RPMI8226 (cell line): ENCODE measurements around the gene TMEM209.
"Not testable (repeated sequence)": the region's sequence is repeated elsewhere in the genome, so short reads cannot be mapped to it uniquely, and the experiment has no call there.

Source experiments
- DNase-seq: peaks from one replicate; pipeline ENCODE4 v3.0.0-alpha.2; 2015

TMEM209 gene

DNA sequence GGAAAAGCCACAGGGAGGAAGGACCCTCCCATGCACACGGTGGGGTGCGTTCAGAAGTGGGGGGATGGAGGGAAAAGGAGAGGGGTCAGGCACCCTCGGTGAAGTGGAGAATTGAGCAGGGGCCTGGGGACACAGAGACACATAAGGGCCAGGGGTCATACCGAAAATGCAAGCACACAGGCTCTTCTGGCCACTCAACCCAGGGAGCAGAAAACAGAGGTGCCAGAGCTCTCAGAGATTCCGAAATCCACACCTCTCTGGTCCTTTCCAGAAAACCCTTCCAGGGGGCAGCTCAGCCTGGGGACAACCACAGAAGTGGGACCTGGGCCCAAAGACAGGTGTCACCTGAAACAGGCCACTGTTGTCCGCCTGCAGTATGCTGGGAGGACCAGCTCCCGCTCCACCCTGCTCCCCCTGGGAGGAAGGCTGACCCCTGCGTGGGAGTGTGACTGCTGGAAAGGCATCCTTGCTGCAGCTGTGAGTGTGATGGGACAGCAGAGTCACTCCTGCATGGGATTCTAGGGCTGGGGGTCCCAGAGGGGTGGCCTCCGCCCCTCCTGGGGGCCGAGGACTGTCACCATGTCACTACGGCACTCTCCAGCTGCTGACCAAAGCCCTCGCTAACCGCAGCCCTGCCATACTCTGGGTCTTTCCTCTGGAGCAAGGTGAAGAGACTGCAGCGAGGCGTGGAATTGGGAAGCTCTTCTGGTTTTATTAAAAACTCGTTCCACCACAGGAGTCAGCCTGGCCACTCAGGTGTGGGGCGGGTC, 63.1 kb downstream of the TMEM209 start:
- no peak for DNase-seq

DNA sequence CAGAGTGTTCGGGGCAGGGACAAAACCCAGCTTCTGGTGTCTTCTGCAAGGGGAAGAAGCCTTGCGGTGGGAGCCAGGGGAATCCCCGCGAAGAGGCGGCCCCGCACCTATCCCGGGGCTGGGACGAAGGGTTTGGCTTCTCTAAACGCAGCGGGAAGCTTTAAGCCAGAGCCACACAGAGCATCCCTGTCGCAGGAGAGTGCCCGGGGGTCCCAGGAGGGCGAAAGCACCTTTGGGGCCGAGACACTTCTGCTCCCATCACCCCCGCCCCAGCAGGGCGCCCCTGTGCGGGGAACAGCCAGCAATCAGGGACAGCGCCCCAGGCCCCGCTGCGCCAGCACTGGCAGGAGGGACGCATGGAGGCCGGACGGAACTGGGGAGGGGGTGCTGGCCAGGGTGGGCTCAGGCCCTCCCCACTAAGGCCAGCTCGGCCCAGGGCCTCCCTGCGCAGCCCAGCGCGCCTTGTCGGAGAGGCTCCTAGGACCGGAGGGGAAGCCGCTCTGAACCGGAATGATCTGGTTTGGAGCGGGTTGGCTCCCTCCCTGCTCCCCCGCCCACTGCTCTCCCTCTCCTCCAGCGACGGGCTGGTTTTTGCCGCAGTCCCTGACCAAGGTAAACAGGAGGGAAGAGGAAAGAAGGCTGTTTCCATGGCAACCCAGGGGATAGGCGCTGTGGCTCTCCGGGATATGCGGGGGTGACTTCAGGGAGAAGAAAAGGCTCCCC, 63.9 kb downstream of the TMEM209 start:
- no peak for DNase-seq

DNA sequence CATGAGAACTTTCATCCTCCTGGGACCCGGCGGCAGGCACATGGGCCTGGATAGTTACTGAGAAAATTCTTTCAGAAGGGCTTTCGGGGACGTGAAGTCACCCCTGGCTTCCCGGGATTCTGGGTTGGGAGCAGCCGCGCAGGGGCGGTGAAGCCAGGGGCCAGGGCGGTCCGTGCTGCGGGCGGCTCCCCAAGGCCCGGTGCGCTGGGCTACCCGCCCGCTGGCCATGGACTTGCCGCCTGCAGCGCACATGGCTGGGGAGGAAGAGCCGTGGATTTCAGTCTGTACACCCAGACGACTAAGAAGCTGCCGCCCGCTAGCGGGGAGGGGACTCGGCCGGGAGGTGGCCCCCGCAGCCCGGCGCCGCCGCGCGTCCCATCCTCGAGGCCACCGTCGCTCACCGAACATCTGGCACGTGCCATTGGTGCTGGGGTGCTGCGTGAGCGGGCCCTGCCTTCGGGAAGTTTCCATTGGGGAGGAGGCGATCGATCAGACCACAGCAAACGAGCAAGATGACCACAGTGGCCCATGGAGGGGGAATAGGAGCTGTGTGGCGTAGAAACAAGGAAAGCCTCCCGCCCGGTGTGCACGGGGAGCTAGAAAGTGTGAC, 64.5 kb downstream of the TMEM209 start:
- no peak for DNase-seq

DNA sequence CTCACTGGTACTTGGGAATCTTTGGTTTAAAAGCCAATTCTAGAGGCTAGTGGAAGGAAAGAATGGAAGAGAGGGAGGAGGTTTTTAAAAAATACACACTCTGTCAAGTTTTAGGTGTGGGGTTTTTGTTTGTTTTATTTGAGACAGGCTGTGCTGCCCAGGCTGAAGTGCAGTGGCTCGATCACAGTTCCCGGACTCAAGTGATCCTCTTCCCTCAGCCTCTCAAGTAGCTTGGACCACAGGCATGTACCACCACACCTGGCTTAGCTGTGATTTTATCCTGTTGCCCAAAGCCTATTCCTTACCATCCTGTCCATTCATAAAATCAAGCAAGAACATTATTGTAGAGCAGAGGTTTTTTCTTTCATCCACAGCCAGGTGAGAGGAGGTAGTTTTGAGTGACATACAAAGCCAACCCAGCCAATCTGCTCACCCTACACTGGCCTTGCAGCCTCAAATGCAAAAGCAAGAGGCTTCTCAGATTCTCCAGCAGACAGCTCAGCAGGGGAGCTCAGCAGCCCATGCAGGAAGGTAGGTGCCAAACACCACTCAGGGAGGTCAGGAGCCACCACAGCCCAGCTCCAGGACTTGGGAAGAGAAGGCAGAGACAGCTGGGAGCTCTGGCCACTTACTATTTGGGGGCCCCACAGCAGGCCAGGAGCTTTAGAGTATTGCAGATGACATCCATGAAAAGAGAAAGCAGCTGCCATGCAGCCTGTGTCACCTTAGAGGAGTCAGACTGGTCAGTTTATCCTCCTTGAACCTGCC, 65.8 kb downstream of the TMEM209 start:
- no peak for DNase-seq

DNA sequence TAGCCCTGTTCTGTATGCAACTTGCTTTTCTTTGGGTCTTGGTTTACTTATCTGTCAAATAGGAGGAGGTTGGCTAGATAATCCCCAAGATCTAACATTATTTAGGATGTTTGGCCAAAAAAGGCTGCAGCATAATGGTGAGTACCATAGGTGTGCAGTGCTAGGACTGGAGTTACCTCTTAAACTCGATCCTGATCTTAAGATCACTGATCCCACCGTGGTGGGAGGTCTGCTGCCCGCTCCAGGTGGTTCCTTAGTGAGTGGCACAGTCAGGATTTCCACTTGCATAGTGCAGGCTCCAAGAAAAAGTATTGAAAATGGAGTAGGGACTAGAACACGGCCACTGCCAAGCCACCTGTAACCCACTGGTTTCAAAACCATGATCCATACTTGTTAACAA, 68.0 kb downstream of the TMEM209 start:
- DNase-seq, result no peak

DNA sequence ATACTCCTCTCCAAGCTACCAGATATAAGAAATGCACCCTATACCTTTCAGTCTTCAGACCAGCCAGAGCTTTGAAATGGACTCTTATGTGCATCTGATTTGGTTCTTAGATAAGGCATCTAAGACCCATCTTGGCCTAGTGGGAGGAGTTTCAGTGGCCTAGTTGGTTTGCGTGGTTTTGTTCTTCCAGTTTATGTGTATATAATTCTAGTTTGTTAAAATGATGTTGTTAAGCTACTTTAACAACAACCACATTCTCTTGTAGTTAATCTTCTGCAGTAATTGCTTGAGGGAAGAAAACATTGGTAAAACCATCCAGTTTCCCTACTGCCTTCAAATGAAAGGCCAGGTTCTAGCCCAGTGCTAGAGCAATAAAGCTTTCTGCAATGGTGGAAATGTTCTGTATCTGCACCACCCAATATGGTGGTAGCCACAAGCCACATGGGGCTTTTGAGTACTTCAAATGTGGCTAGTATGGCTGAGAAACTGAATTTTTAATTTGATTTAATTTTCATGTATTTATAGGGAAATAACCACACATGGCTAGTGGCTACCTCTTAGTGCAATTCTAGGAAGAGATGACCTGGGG, 68.5 kb downstream of the TMEM209 start:
- DNase-seq, result no peak

DNA sequence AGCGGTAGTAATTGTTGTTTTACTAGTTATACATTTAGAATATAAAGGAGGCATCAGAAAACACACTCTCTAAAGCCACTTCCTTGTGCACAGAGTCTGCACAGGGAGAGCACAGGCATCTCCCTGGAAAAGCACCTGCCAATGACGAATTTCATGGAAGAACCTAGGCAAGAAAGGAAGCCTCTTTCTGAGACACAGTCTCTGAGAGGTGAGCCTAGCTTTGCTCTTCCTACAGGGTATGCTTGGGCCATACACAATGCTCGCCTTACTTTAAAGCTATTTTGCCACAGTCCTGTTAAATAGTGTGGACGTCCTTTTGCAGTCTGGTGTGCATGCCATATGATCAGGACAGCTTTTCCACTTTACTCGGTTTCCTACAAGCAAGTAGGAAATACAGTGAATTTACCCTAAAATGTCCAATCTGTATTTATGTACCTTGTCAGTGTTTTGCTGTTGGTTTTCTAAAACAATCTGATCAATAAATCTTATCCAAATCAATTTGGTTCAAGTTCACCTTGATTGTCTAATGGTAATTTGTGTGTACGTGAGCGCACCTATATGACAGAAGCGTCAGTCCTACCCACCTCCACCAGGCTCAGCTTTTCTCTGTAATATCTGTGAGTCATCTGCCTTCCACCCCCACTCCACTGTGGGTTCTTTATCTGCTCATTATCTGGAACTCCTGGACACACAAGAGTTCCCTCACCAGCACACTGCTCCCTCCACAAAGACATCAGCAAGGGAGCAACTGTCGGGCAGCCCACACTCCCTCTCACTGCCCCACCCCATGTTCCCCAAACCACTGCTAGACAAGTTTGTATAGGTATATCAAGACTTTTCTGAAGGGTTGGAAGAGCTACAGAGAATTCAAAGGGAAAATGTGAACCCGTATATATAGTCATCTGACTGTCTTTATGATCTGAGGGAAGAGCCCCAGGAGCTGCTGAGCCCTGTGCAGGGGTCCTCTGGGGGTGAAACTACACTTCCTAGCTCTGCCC, 69.7 kb downstream of the TMEM209 start:
- DNase-seq, result no peak

DNA sequence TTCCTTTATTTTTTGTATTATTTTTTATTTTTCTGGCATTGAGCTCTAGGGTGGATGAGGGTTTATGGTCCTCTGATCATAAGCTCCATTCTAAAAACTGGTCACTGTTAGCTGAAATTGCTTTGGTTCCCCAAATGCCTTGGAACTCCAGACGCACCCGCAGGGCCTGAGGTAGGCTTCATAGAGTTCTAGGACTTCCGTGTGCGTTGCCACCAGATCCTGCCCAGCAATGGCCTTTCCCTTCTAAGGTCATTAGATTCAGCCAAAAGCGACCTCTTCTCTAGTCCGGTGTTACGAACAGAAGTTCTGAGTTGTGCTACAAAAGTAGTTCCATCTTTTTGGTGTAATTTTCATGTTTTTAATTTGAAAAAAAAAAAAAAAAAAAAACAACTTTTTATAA, 70.5 kb downstream of the TMEM209 start:
- DNase-seq, result no peak

DNA sequence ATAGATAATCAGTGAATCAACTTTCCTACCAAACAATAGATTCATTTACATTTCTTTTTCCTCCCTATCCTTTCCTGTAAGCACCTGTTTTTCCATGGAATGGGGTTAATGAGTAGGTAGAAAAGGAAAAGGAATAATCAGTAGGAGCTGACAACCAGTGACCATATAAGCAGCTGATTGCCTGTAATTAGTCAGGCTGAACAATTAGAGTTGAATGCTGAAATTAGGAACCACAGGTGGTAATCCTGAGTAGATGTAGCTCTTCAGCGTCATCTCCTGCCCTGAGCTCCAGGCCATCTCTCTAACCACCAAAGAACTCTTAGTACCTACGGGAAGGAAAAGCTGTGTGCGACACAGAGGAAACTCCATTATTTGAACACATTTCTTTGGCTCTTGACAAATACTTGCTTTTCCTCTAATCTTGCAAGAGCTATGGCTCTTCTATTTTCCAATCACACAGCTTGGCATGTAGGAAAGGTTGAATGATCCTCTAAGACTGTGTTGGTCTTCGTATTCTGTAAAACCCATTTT, 71.0 kb downstream of the TMEM209 start:
- no peak for DNase-seq

DNA sequence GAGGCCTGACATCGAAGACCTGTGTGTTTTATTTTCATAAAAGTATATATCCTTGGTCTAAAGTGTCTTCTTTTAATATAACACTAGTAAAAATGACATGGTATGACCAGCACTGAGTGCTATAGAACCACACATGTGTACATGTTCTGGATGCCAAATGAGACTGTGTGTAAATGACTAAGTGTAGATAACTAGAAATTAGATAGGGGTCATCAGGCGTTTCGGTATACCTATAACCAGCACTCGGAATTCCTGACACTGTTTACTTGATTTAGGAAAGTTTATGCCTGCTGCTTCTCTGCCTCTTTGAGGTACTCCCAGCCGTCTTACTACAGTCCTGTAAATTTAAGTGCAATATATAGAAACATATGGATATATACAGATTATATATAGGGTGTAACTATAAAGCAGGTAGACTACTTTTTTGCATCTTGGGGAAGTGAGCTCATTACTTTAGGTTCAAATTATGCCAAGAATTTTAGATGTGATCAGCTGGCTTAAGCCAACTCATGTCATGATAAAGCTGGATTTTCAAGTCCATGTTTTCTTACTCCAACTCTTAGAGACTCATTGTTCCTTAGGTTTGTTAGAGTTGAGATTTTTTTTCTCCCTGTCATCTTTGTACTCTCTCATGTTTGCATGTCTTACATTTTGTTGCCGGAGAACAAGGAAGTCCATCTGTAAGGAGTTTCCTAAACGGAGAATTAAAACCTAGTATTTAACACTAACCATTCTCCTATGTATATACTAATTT, 72.0 kb downstream of the TMEM209 start:
- no peak for DNase-seq

DNA sequence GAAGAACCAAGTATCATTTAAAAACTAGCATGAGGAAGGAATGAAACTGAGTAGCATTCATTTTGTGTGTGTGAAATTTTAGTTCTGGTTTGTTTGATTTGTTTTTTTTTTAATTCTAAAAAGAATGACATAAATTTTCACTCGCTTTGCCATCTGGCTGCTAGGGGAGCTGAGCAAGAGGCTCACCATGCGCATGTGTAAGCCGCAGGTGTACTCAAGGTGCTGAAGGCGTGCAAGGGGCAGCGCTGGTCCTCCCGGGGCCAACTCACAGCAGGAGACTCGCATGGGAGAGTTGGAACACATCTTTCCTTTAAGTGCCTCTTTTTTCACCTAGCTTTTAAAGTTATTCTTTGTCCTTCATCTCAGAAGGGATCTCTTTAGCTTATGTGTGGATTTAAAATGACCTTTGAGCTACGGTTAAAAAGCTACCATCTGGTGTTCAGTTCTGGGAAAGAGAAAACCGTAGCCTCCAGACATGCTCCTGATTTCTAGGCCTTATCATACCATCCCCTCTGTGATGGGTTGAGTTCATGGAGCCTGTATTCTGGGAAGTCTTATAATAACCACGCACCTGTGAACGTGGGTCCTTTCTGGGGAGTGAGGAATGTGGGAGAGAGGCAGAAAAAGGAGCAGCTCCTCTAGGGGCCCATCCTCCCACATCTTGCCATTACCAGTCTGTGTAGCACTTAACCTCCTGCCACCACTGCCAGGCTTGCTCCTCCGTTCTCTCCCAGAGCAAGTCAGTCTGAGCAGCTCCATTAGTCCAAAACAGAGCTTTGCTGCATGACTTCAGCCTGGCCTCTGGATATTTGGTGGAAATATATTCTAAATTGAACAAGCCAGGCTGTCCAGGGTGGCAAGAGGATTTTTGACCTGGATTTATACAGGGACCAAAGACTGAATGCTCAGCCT, 73.0 kb downstream of the TMEM209 start:
- no peak for DNase-seq

DNA sequence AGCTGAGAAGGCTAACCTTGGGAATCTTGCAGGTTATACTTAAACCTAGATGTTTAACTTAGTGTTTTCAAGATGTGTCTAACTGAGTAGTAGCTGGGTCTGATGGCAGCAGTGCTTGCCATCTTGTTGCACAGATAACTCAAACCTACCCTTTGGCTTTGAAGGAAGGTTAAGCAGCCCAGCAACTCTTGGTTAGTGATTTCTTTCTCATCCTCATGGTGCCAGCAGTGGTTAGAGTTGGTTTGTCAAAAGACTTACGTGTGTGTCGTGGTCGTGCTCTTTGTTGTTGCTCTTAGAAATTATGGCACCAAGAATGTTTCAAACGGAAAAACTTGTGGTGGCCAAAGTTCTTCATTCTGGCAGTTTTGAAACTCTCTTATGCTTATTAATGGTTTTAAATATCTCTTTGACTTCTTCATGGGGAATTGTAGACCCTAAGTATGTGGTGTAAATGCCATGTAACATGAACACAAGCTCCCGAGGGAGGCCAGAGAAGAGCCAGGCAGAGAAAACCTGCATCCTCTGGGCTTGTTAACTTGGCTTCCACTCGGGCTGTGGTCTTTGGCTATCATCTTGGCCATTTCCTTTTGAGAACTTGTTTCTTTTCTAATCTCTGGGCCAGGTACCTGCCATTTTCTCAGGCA, 73.9 kb downstream of the TMEM209 start:
- DNase-seq, result no peak

DNA sequence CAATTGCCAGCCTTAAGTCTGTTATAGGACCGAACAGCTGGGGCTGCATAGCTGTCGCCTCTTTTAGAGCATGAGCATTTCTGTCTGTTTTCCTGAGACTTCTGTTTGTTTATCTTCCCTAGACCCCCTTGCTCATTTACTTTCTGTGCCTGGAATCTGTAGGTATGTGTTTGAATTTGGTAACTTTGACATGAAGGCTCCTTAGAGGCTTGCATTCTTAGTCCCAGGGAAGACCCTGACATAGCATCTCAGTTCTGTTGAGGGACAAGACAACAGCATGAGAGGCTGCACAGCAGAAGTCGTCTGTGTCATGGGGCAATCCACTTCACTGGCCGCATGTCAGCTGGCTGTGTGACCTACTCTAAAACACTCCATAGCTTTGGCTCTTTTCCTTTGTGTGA, 76.2 kb downstream of the TMEM209 start:
- DNase-seq, result no peak

DNA sequence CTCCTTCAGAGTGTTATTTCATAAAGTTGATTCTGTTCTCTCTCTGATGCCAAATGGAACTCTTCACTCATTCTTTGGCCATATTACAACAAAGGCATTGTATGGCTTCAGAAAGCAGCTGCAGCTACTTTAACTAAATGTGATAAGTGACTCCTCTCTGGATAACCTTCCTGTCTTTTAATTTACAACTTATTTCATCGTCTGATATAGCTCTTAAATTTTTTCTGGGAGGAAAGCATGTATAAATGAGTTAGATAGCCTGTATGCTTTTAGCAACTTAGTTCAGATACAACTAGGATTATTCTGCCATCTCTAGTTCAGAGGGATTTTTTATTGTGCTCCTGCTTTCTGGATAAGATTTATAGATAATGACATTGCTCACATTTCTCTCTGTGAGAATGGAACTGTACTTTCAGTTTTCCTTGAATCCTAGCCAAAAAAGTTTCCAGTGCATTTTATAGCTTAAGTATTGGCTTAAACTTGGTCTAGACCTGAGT, 77.3 kb downstream of the TMEM209 start:
- no peak for DNase-seq

DNA sequence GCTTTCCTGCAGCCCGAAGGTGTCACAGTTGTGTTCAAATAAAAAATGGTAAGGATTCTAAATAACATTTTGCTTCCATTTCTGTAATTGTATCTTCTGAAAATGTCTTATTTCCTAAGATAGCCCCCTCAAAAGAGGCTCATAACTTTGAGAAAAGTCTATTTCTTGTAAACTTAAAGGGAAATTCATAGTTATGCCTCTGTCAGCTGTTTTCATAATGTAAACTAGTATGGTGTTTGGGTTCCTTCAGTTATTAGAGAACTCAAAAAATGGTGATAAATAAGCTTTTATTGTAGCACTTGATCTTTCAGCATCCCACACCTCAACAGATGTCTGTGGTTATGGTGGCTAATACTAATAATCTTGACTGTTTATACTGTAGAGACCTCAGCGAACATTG, 77.8 kb downstream of the TMEM209 start:
- DNase-seq, result no peak

DNA sequence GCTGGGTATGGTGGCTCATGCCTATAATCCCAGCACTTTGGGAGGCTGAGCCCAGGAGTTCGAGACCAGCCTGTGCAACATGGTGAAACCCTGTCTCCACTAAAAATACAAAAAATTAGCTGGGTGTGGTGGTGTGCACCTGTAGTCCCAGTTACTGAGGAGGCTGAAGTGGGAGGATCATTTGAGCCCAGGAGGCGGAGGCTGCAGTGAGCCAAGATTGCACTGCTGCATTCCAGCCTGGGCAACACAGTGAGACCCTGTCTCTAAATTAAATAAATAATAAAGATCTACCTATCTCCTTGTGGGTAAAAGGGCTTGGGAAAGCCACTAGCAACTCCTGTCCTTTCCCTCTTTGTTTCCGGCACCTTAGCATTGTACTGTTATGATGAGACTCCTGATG, 78.4 kb downstream of the TMEM209 start:
- DNase-seq, result not testable (repeated sequence)

DNA sequence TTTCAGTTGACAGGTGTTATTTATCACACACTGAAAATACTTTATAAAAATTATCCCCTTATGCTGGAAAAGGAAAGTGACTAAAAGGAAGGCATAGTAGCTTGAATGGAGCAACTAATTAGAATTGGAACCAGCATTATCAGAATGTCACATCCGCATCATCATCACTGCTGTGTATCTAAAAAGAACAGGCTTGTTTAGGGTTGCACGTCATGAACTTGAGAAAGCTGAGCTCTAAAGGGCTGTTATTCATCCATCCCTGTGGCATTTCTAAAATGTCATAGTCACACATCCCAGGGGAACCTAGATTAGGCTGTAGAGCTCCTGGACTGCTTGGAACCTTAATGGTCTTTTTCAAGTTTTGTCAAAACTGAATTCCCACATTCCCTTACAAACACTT, 80.5 kb downstream of the TMEM209 start:
- DNase-seq, result no peak

DNA sequence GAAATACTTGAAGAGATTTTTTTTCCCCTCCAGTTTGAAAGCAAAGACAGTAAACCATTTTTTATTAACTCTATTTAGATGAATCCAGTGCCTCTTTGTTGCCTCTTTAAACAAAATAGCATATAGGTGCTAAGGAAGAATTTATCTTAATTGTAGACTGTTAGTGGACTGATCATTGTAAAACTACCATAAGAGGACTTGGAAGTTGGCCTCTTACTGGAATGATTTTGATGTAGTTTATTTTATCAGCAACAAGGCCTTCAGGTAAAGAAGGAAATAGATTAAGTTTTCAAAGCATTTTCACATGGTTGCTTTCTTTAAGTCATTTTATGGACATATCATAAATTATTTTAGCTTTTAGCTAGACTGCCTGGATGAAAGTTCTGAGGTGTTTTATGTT, 81.7 kb downstream of the TMEM209 start:
- no peak for DNase-seq

DNA sequence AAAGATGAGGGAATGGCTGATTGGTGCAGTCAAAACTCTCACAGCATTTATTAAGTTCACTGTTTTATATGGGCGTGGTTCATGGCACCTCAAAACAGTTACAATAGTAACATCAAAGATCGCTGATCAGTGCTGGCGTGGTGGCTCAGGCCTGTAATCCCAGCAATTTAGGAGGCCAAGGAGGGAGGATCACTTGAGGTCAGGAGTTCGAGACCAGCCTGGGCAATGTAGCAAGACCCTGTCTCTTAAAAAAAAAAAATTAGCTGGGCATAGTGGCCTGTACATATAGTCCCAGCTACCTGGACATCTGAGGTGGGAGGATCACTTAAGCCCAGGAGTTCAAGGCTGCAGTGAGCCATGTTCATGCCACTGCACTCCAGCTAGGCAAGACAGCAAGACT, 86.4 kb downstream of the TMEM209 start:
- DNase-seq, result no peak
